HG02885 (cell line): ENCODE results near the gene SRPRA.

Source experiments
- ATAC-seq: cut with Tn5 transposase; IDR thresholded peaks from one replicate; pipeline ENCODE4 v1.9.1; 2021; ENCODE audit warnings: mild to moderate bottlenecking; ENCODE audit not compliant: unreplicated experiment, poor library complexity

SRPRA gene

DNA sequence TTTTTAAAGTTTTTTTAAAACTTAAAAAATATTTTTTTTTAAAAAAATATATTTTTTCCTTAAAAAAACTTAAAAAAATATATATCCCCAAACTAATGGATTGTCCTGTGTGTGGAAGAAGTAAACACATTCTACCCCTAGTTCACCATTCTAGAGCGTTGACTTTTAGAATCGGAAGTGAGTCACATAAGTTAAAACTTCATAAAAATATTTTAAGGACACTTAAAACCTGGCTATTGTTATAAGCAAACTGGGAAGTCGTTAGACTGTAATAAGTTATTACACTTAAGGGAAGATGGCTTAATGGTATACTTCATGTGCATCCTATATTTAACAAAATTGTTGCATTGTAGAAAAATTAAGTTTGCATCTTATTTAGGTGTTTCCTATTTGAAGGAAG lies 36.0 kb downstream of the SRPRA start:
- ATAC-seq, result no peak

DNA sequence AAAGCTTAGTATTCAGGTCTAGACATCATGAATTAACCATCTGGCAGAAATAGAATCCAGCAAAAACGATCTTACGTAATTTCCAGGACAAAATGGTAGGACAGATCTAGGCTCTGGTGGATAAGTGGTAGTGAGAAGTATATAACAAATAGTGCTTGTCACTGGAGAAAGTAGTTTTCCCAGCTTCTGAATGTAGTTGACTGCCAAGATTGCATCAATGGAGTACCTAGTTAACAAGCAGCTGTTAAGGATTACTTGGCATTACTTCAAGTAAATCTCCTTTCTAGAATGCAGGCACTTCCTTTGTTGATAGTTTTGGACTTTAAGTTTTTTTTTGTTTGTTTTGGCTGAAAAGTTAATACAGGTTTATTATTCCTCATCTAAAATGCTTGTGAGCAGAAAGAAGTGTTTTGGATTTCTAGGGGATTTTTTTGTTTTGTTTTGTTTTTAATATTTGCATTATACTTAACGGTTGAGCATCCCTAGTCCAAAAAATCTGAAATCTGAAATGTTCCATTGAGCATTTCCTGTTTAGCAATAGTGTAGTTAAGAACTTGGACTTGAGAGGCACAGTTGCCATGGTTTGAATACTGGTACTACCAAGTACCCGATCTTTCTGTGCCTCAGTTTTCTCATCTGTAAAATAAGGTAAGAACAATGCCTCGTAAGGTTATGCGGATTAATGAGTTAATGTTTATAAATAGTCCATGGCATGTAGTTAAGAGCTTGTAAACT lies 36.8 kb downstream of the SRPRA start:
- no peak for ATAC-seq

DNA sequence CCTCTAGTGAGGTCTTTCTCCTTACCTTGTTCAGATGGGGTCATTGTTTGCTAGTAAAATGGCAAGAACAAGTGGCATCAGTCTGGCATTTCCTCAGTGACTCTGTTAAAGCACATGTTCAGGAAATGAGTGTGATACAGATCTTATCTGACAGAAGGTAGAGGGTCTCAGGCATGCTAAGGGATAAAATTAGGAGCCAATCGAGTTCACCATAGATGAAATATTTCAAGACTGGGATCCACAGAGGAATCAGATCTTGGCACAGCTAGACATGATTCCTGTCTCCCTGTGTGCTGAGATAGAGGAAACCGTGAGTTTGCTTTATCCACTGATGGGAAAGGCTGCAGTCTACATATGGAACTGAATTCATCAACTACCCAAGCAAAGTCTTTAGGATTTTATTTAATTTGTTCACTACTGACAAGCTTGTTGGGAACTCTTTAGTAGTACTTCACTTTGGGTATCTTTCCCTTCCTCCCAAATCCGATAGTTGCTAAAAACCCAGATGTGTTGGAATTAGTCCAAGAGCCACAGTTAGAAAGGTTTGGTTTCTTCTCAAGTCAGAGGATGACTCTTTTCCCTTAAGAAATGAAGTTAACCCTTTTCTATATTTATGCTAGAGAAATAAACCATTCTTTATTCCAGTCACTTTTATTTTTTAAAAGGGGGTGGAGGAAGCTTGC lies 38.7 kb downstream of the SRPRA start:
- no peak for ATAC-seq

DNA sequence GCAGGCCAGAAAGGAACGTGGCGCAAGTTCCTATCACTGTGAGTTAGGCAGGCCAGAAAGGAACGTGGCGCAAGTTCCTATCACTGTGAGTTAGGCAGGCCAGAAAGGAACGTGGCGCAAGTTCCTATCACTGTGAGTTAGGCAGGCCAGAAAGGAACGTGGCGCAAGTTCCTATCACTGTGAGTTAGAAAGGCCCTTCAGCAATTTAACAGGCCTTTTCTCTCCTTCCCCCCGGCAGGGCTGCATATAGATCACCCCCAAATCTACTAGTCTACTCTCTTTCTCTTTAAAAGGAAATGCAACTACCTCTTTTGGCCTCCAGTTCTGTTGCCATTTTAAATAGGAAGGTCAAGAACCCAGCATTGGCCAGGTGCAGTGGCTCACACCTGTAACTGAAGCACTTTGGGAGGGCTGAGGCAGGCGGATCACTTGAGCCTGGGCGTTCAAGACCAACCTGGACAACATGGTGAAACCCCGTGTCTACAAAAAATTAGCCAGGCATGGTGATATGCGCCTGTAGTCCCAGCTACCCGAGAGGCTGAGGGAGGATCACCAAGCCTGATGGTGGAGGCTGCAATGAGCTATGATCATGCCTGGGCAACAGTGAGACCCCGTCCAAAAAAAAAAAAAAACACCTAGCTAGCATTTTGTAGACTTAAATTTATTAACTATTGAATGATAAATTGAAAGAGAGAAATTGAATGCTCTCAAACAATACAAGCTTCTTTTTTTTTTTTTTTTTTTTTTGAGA lies 42.2 kb downstream of the SRPRA start:
- ATAC-seq, result no peak

DNA sequence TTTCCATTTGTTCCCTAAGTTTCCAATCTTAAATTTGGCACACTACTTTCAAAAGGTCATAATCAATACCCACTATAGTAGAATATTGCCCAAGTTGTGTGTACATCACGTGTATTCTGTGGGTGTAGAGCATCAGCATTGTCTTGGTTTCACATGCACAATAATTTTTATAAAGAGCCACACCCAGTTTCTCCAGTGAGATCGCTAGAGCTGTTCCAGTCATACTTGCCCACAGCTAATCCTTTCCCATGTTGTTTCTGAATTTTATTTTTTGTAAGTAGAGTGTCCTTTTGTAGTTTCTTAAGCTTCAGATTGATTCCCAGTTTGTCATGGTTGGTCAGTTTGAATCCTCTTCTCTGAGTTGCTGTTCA lies 43.4 kb downstream of the SRPRA start:
- ATAC-seq, result no peak

DNA sequence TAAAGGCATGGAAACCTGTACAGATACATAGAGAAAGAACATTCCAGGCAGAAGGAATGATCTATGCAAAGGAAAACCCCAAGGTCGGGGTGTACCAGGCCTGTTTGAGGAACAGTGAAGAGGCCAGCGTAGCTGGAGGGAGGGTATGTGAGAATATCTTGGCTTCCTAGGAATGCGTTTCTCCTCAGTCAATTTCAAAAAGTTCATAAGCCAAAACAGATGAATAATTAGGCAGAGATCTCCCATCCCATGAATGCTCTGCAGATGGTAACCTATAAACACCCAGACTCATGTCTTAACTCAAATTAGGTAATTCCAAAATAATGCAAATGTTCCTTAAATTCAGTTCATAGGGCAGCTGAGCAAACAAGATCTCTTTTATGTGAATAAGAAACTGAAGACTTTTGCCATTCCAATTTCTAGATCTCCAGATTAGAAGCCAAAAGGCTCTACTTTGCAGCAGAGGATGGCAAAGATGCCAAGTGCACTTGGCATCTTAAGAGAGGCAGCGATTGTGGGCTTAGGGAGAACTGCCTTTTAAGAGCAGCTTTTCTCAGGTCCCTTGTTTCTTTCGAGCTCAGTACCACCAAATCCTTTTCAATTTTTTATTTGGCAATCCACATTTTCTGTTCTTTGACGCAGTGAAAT lies 43.9 kb downstream of the SRPRA start:
- no peak for ATAC-seq

DNA sequence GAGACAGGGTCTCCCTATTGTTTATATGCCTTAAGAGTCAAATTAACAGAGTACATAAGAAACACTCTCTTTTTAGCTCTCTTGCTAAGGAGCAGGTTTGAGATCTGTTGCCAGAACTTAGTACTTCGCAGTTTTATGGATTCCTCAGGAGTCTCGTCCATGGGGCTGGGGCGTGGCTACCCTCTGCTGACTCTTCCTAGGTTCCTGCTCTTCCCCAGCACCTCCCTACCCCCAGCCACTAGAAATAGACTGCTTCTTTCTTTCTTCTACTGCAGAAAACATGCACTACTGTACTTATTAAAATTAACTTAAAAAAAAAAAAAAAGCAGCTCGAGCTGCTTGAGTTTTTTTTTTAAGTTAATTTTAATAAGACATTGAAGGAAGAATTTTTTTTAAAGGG lies 49.1 kb downstream of the SRPRA start:
- ATAC-seq, result no peak

DNA sequence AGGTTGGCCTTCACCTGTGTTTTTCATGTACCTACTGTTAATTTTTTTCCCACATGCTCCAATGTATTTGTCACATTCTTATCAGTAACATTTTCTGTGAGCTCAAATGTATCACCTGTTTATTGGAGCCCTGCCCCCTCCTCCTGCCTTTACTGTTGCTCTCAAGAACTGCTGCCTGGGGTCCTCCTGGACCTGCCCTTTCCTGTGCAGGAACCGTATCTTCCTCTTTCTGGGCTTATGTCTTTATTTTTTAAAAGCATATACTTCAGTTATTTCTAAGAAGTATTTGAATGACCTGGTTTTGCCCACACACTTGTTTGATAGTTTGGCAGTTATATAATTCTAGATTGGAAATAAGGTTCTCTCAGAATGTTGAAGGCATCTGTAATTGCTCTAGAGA lies 51.2 kb downstream of the SRPRA start:
- ATAC-seq, result no peak

DNA sequence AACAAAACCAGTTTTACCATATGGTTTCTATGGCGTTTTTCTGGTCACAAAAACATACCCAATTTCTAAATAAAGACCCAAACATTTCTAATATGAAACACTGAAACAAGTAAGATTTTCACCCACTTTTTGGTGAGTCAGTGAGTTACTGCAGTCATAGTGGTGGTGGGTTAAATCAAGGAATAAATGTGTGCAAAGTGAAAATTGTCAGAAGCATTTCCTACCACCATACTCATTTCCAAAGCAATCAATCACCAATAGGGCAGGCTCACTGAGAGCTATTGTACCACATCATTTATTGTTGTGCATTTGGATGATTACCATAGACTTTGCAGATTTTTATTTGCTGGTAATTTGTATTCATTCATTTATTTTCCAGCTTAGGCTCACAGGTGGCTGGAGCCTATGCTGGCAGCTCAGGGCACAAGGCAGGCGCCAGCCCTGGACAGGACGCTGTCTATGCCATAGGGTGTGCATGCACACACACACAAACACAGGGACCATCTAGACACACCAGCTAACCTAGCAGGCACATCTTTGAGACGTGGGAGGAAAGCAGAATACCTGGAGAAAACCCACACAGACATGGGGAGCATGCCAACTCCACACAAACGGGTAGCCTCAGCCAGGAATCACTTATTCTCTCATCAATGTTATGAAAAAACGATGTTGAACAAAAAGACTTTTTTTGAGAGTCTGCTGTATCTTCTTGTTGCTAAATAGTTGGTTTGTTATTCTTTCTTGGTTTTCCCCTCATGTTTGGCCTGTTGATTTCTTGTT lies 52.0 kb downstream of the SRPRA start:
- no peak for ATAC-seq

DNA sequence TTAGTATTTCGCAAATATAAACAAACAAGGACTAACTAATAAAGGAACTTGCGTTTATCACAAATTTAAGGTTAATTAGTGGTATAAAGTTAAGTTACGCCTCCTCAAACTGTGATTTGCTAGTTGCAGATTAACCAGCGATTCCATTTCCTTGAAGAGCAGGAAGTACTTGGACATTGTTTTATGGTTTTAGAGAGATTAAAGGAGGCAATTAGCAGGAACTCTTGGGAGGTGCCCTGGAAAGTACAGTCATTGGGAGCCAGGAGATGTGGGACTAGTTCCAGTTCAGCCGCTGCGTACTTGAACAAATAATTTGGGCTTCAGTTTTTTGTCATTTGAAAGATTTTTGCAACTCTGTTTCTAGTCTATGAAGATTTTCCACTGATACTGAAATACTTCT lies 53.9 kb downstream of the SRPRA start:
- ATAC-seq, result no peak

DNA sequence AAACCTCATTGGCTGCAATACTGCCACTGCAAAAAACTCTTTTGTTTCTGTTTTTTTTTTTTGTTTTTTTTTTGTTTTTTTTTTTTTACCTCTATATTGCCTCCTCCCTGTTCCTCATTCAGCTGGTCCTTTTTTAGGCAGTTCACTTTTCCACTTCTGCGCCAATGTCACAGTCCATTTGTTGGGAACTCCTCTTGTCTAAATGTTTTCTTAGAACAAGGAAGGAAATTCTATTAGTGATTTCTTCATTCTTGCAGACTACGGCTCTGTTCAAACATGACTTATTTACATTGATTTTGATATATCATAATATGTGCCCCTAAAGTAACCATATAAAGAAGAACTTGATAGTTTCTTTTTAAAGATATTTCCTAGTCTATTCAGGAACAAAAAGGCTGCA lies 54.3 kb downstream of the SRPRA start:
- ATAC-seq, result no peak
